ENCODE data around the gene PRDM15.

The PRDM15 gene

DNA sequence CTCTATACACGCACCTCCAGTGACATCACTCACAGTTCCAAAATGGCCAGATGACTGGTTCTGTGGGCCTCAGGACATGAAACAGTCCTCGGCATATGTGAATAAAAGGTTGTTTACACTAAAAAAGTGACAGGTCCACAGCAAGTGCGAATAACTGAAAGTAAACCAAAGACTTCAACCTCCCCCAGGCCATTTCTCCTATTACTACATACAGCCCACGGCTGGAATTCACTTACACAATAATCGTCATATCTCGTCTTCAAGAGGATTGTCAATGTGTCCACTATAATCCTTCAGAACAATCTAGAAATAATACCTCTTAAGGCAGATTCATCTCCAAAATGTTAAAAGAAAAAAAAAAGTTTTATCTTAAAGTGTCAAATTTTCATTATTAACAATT lies 1.9 kb upstream of the PRDM15 start:
- peaks cover 18% of the 10 kb centered on the region for H3K4me1 Mint-ChIP-seq (ENCODE audit: low read depth)
- no peak overlapping the region for H3K27ac Mint-ChIP-seq
- no peaks in the 10 kb centered on the region for H3K36me3 Mint-ChIP-seq
- no peaks in the 10 kb centered on the region for H3K9me3 Mint-ChIP-seq (ENCODE audit: low read depth)
- peak overlapping the region; percentile 92 for H3K4me3 Mint-ChIP-seq
- no peaks in the 10 kb centered on the region for H3K27me3 Mint-ChIP-seq

DNA sequence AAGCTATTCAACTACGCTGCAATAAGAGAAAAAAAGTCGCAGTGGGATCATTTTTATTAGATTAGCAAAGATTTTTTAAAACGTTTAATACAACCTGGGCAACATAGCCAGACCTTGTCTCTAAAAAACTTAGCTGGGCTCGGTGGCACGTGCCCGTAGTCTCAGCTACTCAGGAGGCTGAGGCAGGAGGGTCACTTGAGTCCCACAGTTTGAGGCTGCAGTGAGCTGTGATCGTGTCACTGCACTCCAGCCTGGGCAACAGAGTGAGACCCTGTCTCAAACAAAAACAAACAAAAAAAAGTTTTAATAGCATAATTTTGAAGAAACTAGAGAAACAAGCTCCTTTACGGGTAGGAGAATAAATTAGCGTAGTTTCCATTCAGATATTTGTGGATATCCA lies 1.0 kb upstream of the PRDM15 start:
- Mint-ChIP-seq H3K4me1 (ENCODE audit: low read depth) (peaks cover 26% of the 10 kb centered on the region), H3K27me3 (no peaks in the 10 kb centered on the region), H3K36me3 (no peaks in the 10 kb centered on the region), H3K9me3 (ENCODE audit: low read depth) (no peaks in the 10 kb centered on the region), H3K27ac (peak overlapping the region; percentile 98), H3K4me3 (peak overlapping the region; percentile 92)

DNA sequence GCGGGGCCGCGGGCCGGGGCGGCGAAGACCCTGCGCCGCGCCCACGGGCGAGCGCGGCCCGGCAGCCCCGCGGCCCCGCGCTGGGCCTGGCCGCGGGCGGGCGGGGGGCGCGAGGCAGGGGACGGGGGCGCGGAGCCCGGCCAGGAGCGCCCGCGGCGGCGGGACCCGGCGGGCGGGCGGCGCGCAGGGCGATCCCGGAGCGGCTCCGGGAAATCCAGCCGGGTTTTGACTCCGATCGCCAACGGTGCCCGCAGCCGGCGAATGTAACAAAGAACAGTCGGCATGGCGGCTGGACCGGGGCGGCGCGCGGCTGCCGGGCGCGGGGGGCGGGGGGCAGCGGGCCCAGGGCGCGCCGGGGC lies 334 bp downstream of the PRDM15 start:
- Mint-ChIP-seq H3K9me3 (ENCODE audit: low read depth) (no peaks in the 10 kb centered on the region), H3K36me3 (peaks cover 2% of the 10 kb centered on the region), H3K27me3 (no peaks in the 10 kb centered on the region), H3K27ac (no peak overlapping the region), H3K4me1 (ENCODE audit: low read depth) (peaks cover 26% of the 10 kb centered on the region), H3K4me3 (peak overlapping the region; percentile 40)

DNA sequence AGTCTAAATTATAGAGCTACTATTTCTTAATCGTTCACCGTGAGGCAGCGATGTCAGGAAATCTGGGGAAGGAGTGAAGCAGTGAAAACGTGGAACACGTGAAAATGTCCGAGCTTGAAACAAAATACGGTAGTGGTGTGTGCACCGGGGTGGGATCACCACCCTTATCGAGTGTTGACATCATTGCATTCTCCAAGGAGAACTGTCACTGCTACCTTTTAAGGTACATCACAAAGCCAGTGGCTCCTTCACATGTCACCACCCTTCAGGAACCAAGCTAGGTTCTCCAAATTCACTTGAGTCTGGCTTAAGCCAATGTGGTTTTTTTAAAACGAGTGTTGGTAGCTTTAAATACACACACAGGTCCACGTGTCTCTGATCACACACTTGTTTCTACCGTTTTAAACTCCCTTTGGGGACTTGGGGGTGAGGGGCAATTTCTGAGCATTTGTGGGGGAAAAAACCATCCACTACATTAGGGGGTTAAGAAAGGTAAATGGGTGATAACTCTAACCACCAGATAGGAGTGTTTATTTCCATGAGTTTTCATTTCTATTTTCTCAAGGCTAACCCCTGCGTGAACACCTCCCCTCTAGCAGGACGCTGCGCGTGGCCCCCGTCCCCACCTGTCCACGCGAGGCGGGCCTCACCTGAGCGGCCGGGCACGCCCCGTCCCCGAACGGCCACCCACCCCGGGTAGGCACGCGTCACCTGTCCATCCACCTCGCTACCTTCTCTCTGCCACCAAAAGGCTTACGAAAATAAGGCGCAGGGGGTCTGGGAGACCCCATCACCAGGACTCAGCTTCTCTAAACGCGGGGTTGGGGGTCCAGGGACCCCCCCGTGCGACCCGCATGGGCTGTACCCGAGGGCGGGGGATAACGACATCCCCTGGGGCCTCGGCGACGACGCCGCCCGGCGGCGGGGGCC lies 978 bp downstream of the PRDM15 start:
- Mint-ChIP-seq H3K27ac (peak overlapping the region; percentile 95), H3K4me1 (ENCODE audit: low read depth) (peaks cover 26% of the 10 kb centered on the region), H3K9me3 (ENCODE audit: low read depth) (no peaks in the 10 kb centered on the region), H3K4me3 (peak overlapping the region; percentile 91), H3K36me3 (peaks cover 2% of the 10 kb centered on the region), H3K27me3 (no peaks in the 10 kb centered on the region)

DNA sequence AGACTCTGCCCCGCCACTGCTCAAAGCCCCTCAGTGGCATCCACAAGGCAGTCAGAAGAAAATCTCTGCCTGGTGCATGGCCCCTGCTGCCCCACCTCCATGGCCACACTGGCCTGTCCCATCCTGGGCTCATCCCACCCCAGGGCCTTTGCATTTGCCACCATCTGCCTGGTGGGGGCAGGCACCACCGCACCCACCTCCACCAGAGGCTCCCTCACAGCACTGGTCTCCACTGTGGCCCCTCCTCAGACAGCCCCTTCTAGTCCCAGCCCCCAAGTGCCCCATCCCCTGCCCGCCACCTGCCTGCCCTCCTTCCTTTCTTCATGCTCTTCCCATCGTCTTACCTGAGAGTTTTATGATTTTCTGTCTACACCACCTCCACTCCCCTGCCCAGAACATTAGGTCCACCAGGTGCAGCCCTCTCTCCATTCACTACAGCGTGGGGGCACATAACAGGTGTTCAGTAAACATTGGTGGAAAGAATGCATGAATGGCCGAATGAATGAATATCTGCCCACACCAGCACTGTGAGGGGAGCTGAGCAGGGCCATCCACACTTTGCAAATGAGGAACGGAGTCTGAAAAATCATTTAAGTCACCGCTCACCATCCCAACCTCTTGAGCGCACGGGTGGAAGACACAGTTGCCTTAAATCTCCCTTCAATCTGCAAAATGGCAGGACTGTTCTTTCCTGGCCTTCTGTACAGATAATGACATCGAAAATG lies 2.1 kb downstream of the PRDM15 start:
- peak overlapping the region; percentile 95 for H3K27ac Mint-ChIP-seq
- H3K36me3 Mint-ChIP-seq, result peaks cover 2% of the 10 kb centered on the region
- H3K4me3 Mint-ChIP-seq, result peak overlapping the region; percentile 91
- no peaks in the 10 kb centered on the region for H3K27me3 Mint-ChIP-seq
- H3K4me1 Mint-ChIP-seq (ENCODE audit: low read depth), result peaks cover 26% of the 10 kb centered on the region
- no peaks in the 10 kb centered on the region for H3K9me3 Mint-ChIP-seq (ENCODE audit: low read depth)

DNA sequence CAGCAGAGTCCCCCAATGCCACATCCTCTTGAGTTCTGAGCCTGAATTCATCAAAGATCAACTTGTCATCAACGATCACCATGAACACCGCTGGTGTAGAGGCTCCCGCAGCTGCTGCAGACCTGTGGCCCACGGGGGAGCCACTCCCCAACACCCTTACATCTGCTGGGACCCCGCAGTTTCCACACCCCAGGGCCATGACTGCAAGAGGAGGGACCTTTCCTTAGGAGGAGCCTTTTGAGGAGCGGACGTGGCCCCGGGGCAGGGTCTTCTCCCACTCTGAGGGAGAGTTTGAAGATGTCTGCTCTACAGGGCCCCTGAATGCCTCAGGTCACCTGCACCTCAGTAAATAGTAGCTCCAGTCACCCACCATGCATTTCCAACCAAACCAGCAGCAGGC lies 2.7 kb downstream of the PRDM15 start:
- H3K4me3 Mint-ChIP-seq, result peak overlapping the region; percentile 91
- H3K36me3 Mint-ChIP-seq, result peaks cover 2% of the 10 kb centered on the region
- no peaks in the 10 kb centered on the region for H3K27me3 Mint-ChIP-seq
- no peaks in the 10 kb centered on the region for H3K9me3 Mint-ChIP-seq (ENCODE audit: low read depth)
- peaks cover 26% of the 10 kb centered on the region for H3K4me1 Mint-ChIP-seq (ENCODE audit: low read depth)
- H3K27ac Mint-ChIP-seq, result no peak overlapping the region

DNA sequence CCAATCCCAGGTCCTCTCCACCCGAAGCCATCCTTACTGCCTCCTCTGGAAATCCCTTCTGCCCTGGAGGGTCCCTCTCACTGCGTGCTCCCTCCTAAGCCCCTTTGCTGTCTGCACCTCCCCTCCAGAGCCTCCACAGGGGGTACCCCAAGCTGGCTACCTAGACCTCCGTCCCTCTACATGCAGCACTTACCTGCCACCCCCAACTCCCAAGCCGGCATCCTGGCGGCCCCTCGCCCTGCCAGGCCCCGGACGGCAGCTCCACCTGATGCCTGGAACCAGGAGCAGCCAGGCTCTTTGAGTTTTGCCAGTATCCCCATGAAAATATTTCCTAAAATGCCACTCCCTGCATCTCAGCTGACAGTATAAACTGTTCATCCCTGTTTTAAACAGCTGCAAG lies 4.1 kb downstream of the PRDM15 start:
- Mint-ChIP-seq H3K27ac (no peak overlapping the region), H3K9me3 (ENCODE audit: low read depth) (no peaks in the 10 kb centered on the region), H3K4me3 (no peak overlapping the region), H3K36me3 (peaks cover 2% of the 10 kb centered on the region), H3K4me1 (ENCODE audit: low read depth) (peaks cover 26% of the 10 kb centered on the region), H3K27me3 (no peaks in the 10 kb centered on the region)

DNA sequence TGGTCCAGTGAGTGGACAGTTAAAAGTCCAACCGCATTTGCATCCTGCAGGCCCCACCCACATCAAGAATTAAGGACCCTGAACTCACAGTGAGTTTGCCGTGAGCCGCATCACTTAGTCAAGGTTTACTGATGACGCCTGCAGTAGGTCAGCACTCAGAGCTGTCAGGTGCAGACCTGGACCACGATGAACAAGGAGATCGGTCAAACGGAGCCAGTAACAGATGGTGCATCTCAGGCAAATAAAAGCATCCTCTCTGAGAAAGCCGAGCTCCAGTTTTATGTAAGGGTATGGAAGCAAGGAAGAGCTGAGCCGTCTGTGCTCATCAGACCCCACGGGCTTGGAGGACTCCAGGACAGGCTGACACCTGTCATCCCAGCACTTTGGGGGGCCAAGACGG lies 4.5 kb downstream of the PRDM15 start:
- Mint-ChIP-seq H3K4me1 (ENCODE audit: low read depth) (peaks cover 26% of the 10 kb centered on the region), H3K27ac (no peak overlapping the region), H3K36me3 (peaks cover 2% of the 10 kb centered on the region), H3K4me3 (no peak overlapping the region), H3K27me3 (no peaks in the 10 kb centered on the region), H3K9me3 (ENCODE audit: low read depth) (no peaks in the 10 kb centered on the region)

DNA sequence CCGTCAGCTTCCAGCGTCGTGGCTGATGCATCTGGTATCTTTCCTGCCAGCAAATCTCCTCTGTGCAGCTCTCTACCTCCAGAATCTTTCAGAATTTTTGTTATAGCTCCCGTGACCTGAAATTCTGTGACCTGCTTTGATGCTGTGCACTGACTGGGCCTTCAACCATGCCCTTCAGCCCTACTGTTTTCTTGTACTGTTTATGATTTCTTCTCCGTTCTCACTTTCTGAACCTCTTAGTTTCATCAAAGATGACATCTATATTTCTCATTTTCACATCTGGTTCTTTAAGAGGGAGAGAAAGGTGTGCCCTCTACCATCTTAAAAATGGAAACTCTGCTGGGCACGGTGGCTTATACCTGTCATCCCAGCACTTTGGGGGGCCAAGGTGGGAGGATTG lies 5.7 kb downstream of the PRDM15 start:
- Mint-ChIP-seq H3K9me3 (ENCODE audit: low read depth) (no peaks in the 10 kb centered on the region), H3K4me3 (no peak overlapping the region), H3K27ac (no peak overlapping the region), H3K36me3 (peaks cover 2% of the 10 kb centered on the region), H3K4me1 (ENCODE audit: low read depth) (peaks cover 27% of the 10 kb centered on the region), H3K27me3 (no peaks in the 10 kb centered on the region)

DNA sequence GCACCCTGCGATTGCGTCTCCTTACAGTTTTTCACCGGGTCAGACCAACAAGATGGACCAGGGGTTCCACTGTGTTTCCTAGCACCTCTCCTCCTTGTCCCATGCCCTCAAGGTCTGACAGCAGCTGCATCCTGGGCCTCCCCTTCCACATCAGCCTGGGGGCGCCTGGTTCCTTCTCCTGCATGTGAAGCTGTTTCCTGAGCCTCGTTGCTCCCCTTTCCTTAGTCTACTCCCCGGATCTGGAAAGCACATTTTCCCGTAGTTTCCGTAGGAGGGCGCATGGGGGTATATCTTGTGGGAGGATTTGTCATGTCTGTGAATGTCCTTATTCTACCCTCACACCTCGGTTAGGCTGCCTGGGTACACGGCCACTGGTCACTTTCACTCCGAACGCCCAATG lies 6.1 kb downstream of the PRDM15 start:
- Mint-ChIP-seq H3K36me3 (peaks cover 2% of the 10 kb centered on the region), H3K4me3 (no peak overlapping the region), H3K27ac (no peak overlapping the region), H3K4me1 (ENCODE audit: low read depth) (peaks cover 25% of the 10 kb centered on the region), H3K27me3 (no peaks in the 10 kb centered on the region), H3K9me3 (ENCODE audit: low read depth) (no peaks in the 10 kb centered on the region)

DNA sequence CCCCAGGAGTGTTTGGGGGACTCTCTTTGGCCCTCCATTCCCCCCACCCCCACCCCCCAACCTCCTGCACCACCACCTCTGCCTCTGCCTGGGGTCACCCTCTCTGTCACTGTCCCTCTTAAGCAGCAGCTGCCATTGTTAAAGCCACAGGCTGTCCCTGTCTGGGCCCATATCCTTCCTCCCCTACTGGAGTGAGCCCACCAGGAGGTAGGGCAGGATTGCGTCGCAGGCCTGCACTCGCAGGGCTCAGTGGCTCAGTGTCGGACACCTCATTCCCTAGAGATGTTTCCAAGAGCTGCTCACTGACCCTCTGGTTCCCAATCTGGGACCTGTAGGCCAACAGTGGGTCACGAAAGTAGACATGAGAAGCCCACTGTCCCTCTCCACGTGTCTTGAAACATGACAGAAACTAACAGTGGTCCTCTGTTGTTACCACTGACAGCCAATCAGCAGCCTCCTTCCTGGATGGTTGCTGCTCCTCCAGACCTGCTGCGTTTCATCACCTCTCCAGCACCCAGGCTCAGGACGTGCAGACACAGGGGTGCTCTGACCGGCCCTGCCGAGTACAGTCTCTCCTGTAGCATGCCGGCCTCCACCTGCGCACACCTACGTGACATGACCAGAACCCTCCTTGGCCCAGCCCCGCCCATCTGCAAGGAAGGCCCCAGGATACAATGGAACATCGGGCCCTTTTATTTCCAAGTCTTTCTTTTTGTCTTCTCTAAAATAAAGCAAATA lies 7.7 kb downstream of the PRDM15 start:
- Mint-ChIP-seq H3K4me3 (no peak overlapping the region), H3K9me3 (ENCODE audit: low read depth) (no peaks in the 10 kb centered on the region), H3K27ac (no peak overlapping the region), H3K4me1 (ENCODE audit: low read depth) (peaks cover 11% of the 10 kb centered on the region), H3K36me3 (peaks cover 2% of the 10 kb centered on the region), H3K27me3 (no peaks in the 10 kb centered on the region)

DNA sequence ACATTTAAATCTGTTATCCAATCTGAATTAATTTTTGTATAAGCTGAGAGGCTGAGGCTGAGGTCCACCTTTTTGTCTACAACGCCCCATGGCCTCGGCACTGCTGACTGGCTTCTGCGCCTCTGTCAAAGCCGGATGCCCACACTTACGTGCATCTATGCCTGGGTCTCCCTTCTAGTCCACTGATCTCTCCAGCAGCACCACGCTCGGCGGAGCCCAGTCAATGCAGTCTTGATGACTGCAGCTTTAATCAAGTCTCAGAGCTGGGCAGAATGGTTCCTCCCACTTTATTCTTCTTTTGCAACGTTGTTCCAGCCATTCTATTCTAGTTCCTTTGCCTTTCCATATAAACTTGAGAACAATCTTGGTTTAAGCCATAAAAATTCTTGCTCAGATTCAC lies 9.4 kb downstream of the PRDM15 start:
- H3K27ac Mint-ChIP-seq, result no peak overlapping the region

DNA sequence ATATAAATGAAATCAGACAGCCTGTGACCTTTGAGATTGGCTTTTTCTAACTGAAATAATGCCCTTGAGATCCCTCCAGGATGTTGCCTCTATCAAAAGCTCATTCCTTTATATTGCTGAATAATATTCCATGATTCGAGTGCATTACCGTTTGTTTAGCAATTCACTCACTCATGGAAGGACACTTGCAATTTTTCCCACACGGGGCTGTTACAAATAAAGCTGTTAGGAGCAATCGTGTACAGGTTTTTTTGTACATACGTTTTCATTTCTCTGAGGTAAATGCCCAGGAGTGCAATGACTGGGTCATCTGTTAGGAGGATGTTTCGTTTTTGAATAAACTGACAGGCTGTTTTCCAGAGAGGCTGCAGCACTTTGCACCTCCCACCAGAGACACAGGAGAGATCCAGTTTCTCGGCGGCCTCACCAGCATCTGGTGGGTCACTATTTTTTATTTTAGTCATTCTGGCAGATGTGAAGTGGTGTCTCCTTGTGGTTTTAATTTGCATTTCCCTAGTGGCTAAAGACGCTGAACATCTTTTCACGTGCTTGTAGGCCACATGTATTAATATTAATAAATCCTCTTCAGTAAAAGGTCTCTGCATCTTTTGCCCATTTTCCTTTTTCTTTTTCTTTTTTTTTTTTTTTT lies 11.0 kb downstream of the PRDM15 start:
- H3K27me3 Mint-ChIP-seq, result no peaks in the 10 kb centered on the region
- H3K4me3 Mint-ChIP-seq, result no peak overlapping the region
- H3K9me3 Mint-ChIP-seq (ENCODE audit: low read depth), result no peaks in the 10 kb centered on the region
- no peak overlapping the region for H3K27ac Mint-ChIP-seq
- peaks cover 20% of the 10 kb centered on the region for H3K4me1 Mint-ChIP-seq (ENCODE audit: low read depth)
- H3K36me3 Mint-ChIP-seq, result no peaks in the 10 kb centered on the region

More for the DNA sequence above, 9.4 kb downstream of the PRDM15 start:
- peaks cover 2% of the 10 kb centered on the region for H3K36me3 Mint-ChIP-seq
- no peak overlapping the region for H3K4me3 Mint-ChIP-seq
- H3K27me3 Mint-ChIP-seq, result no peaks in the 10 kb centered on the region
- H3K4me1 Mint-ChIP-seq (ENCODE audit: low read depth), result peaks cover 12% of the 10 kb centered on the region
- H3K9me3 Mint-ChIP-seq (ENCODE audit: low read depth), result no peaks in the 10 kb centered on the region

DNA sequence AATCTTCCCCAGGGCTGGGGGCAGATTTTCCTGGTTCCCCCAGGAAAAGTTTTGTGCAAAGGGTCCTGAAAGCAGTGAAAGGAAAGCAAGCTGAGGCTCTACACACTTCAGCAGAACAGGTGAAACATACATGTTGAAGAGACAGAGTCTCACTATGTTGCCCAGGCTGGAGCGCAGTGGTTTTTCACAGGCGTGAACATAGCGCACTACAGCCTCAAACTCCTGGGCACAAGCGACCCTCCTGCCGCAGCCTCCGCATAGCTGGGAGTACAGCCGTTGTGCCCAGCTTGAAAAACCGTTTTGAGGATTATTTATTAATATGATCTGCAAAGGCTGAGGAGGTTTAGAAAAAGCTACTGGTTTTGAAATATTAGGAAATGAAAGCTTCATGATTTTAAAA lies 11.8 kb downstream of the PRDM15 start:
- Mint-ChIP-seq H3K27ac (no peak overlapping the region), H3K4me1 (ENCODE audit: low read depth) (peaks cover 23% of the 10 kb centered on the region), H3K36me3 (no peaks in the 10 kb centered on the region)

More for the DNA sequence above, 11.8 kb downstream of the PRDM15 start:
- H3K9me3 Mint-ChIP-seq (ENCODE audit: low read depth), result no peaks in the 10 kb centered on the region
- no peak overlapping the region for H3K4me3 Mint-ChIP-seq
- no peaks in the 10 kb centered on the region for H3K27me3 Mint-ChIP-seq
